ENCODE measurements around the gene TTBK1. TPM values are rescaled to one million over a fixed set of nuclear protein-coding genes. Genes with fewer than 3 reads are reported as not detected.

TTBK1 gene
- 0.03 TPM for polyA plus RNA-seq (2012; ENCODE audit: low read depth, missing spikeins)

- no peak for DNase-seq (ENCODE audit: insufficient read length, low spot score)
- FAIRE-seq: no peak
- TF ChIP-seq TAF1 (IDR thresholded peaks at IDR 0.05; ENCODE audit: low read depth, low read length): no peak
- no peak for TF ChIP-seq PAX5 (IDR thresholded peaks at IDR 0.05; ENCODE audit: insufficient read depth, low read length, severe bottlenecking)
- no peak for TF ChIP-seq POLR2A (IDR thresholded peaks at IDR 0.05; ENCODE audit: low read depth, low read length)
- no peak for TF ChIP-seq SPI1 (IDR thresholded peaks at IDR 0.05; ENCODE audit: low read depth, low read length)
- no peak for TF ChIP-seq POU2F2 (IDR thresholded peaks at IDR 0.05; ENCODE audit: low read depth, low read length)
- TF ChIP-seq POLR2AphosphoS5 (IDR thresholded peaks at IDR 0.05; ENCODE audit: low read depth, low read length): no peak
These were observed at the start of gene TTBK1 for GRCh38 chr6:43242908-43243663. TSS of gene TTBK1 (plus strand) at chr6:43243481. CDS start at chr6:43246661, 3,180 bp downstream.

DNA sequence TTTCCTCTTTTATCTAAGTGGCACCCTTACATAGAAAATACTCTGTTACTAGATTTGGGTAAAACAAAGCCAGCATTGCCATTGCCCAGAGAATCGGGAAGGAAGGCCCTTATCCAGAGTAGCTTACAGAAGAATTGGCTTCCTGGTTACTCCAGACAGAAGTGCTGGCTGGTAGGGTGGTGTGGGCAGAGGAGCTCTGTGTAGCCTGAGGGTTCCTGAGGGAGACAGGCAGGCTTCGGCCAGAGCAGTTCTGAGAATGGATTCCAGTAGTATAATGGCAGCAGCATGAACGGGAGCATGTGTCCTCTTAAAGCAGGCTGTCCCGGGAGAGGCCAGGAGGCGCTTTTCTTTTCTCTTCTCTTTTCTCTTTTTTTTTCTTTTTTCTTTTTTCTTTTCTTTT, 49.4 kb upstream of the TTBK1 start:
- TF ChIP-seq PAX5 (IDR thresholded peaks at IDR 0.05; ENCODE audit: insufficient read depth, low read length, severe bottlenecking): no peak
- TF ChIP-seq TAF1 (IDR thresholded peaks at IDR 0.05; ENCODE audit: low read depth, low read length): no peak
- TF ChIP-seq POLR2AphosphoS5 (IDR thresholded peaks at IDR 0.05; ENCODE audit: low read depth, low read length): no peak
- TF ChIP-seq POU2F2 (IDR thresholded peaks at IDR 0.05; ENCODE audit: low read depth, low read length): no peak
- TF ChIP-seq SPI1 (IDR thresholded peaks at IDR 0.05; ENCODE audit: low read depth, low read length): no peak
- no peak for TF ChIP-seq POLR2A (IDR thresholded peaks at IDR 0.05; ENCODE audit: low read depth, low read length)

DNA sequence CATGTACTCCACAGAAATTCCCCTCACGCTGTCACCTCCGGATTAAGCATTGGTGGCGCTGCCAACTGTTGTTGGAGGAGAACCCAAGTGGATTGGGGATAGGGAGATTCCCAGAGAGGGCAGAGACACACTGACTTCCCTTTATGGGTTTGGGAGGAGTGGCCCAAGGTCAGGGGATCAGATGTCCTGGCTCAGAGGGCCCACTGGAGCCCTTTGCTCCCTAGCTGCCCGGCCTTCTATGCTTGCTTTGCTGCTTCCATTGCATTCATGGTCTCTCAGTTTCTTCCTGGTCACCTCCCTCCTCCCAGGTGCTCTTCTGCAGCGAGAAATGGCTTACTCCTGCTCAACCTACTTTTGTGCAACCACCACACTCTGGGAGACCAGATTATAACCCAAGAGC, 46.9 kb upstream of the TTBK1 start:
- DNase-seq (ENCODE audit: insufficient read length, low spot score): no peak
- no peak for TF ChIP-seq TAF1 (IDR thresholded peaks at IDR 0.05; ENCODE audit: low read depth, low read length)
- TF ChIP-seq PAX5 (IDR thresholded peaks at IDR 0.05; ENCODE audit: insufficient read depth, low read length, severe bottlenecking): no peak
- no peak for TF ChIP-seq SPI1 (IDR thresholded peaks at IDR 0.05; ENCODE audit: low read depth, low read length)
- no peak for TF ChIP-seq POLR2A (IDR thresholded peaks at IDR 0.05; ENCODE audit: low read depth, low read length)
- TF ChIP-seq POU2F2 (IDR thresholded peaks at IDR 0.05; ENCODE audit: low read depth, low read length): no peak
- TF ChIP-seq POLR2AphosphoS5 (IDR thresholded peaks at IDR 0.05; ENCODE audit: low read depth, low read length): no peak
- FAIRE-seq: no peak

More for the DNA sequence above, 49.4 kb upstream of the TTBK1 start:
- no peak for DNase-seq (ENCODE audit: insufficient read length, low spot score)
- FAIRE-seq: no peak

- FAIRE-seq (no peak), DNase-seq (ENCODE audit: insufficient read length, low spot score) (no peak)
- TF ChIP-seq POLR2AphosphoS5 (IDR thresholded peaks at IDR 0.05; ENCODE audit: low read depth, low read length) (no peak), PAX5 (IDR thresholded peaks at IDR 0.05; ENCODE audit: insufficient read depth, low read length, severe bottlenecking) (no peak), POLR2A (IDR thresholded peaks at IDR 0.05; ENCODE audit: low read depth, low read length) (no peak), POU2F2 (IDR thresholded peaks at IDR 0.05; ENCODE audit: low read depth, low read length) (no peak), SPI1 (IDR thresholded peaks at IDR 0.05; ENCODE audit: low read depth, low read length) (no peak), TAF1 (IDR thresholded peaks at IDR 0.05; ENCODE audit: low read depth, low read length) (no peak)
These were observed 43.4 kb upstream of the TTBK1 start for GRCh38 chr6:43199912-43200311.

DNA sequence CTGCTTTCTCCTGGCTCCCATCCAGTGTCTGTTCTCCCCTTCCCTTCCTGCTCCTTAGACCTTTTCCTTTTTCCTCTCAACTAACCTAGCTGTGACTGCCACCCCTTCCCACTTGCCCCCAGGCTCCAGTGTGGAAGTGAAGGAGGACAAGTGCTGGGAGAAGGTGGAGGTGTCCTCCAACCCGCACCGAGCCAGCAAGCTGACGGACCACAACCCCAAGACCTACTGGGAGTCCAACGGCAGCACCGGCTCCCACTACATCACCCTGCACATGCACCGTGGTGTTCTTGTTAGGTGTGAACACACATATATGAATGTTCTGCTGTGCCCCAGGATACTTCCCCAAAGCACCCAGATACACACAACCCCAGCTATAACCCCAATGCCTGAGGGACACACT, 42.7 kb upstream of the TTBK1 start:
- TF ChIP-seq SPI1 (IDR thresholded peaks at IDR 0.05; ENCODE audit: low read depth, low read length): no peak
- TF ChIP-seq POU2F2 (IDR thresholded peaks at IDR 0.05; ENCODE audit: low read depth, low read length): no peak
- no peak for TF ChIP-seq PAX5 (IDR thresholded peaks at IDR 0.05; ENCODE audit: insufficient read depth, low read length, severe bottlenecking)
- TF ChIP-seq POLR2A (IDR thresholded peaks at IDR 0.05; ENCODE audit: low read depth, low read length): no peak
- no peak for TF ChIP-seq TAF1 (IDR thresholded peaks at IDR 0.05; ENCODE audit: low read depth, low read length)
- TF ChIP-seq POLR2AphosphoS5 (IDR thresholded peaks at IDR 0.05; ENCODE audit: low read depth, low read length): no peak
- DNase-seq (ENCODE audit: insufficient read length, low spot score) (no peak), FAIRE-seq (no peak)

DNA sequence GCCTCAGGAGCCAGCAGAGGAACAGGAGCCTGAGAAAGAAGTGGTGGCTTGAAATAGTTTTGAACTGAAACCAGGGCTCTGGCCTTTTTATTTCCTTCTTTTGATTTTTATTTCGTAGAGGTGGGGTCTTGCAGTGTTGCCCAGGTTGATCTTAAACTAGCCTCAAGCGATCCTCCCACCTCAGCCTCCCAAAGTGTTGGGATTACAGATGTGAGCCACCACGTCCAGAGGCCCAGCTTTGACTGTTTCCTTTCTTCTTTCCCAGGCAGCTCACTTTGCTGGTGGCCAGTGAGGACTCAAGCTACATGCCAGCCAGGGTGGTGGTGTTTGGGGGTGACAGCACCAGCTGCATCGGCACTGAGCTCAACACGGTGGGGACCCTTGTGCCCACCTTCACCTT, 40.8 kb upstream of the TTBK1 start:
- FAIRE-seq (no peak), DNase-seq (ENCODE audit: insufficient read length, low spot score) (no peak)

GRCh38 chr6:43203029-43203717, 40.1 kb upstream of the TTBK1 start:
- no peak for FAIRE-seq
- DNase-seq (ENCODE audit: insufficient read length, low spot score): no peak
- TF ChIP-seq POU2F2 (IDR thresholded peaks at IDR 0.05; ENCODE audit: low read depth, low read length): no peak
- TF ChIP-seq PAX5 (IDR thresholded peaks at IDR 0.05; ENCODE audit: insufficient read depth, low read length, severe bottlenecking): no peak
- TF ChIP-seq POLR2AphosphoS5 (IDR thresholded peaks at IDR 0.05; ENCODE audit: low read depth, low read length): no peak
- TF ChIP-seq TAF1 (IDR thresholded peaks at IDR 0.05; ENCODE audit: low read depth, low read length): no peak
- TF ChIP-seq SPI1 (IDR thresholded peaks at IDR 0.05; ENCODE audit: low read depth, low read length): no peak
- TF ChIP-seq POLR2A (IDR thresholded peaks at IDR 0.05; ENCODE audit: low read depth, low read length): no peak

More for the DNA sequence above, 40.8 kb upstream of the TTBK1 start:
- TF ChIP-seq POLR2AphosphoS5 (IDR thresholded peaks at IDR 0.05; ENCODE audit: low read depth, low read length) (no peak), POU2F2 (IDR thresholded peaks at IDR 0.05; ENCODE audit: low read depth, low read length) (no peak), PAX5 (IDR thresholded peaks at IDR 0.05; ENCODE audit: insufficient read depth, low read length, severe bottlenecking) (no peak), POLR2A (IDR thresholded peaks at IDR 0.05; ENCODE audit: low read depth, low read length) (no peak), SPI1 (IDR thresholded peaks at IDR 0.05; ENCODE audit: low read depth, low read length) (no peak)

DNA sequence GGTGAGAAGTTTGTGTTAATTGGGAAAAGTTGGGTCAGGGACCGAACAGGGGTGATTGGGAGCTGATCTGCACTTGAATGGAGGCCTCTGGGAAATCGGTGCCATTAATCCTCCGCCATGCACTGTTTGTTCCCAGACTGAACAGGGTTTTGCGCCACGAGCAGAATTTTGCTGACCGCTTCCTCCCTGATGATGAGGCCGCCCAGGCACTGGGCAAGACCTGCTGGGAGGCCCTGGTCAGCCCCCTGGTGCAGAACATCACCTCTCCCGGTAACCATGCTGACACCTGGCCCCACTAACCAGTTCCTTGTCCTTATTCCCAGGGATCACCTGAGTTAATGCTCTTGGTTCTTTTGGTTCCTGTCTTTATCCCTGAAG, 39.6 kb upstream of the TTBK1 start:
- FAIRE-seq: no peak
- no peak for DNase-seq (ENCODE audit: insufficient read length, low spot score)
- TF ChIP-seq POLR2A (IDR thresholded peaks at IDR 0.05; ENCODE audit: low read depth, low read length) (no peak), POLR2AphosphoS5 (IDR thresholded peaks at IDR 0.05; ENCODE audit: low read depth, low read length) (no peak), SPI1 (IDR thresholded peaks at IDR 0.05; ENCODE audit: low read depth, low read length) (no peak), TAF1 (IDR thresholded peaks at IDR 0.05; ENCODE audit: low read depth, low read length) (no peak), PAX5 (IDR thresholded peaks at IDR 0.05; ENCODE audit: insufficient read depth, low read length, severe bottlenecking) (no peak), POU2F2 (IDR thresholded peaks at IDR 0.05; ENCODE audit: low read depth, low read length) (no peak)
